Measurements from ENCODE around the gene OOSP1. TPM values are rescaled to one million over a fixed set of nuclear protein-coding genes. Genes with fewer than 3 reads are reported as not detected.
"Not testable (repeated sequence)": the region's sequence is repeated elsewhere in the genome, so short reads cannot be mapped to it uniquely, and the experiment has no call there.

OOSP1 gene, protein sequence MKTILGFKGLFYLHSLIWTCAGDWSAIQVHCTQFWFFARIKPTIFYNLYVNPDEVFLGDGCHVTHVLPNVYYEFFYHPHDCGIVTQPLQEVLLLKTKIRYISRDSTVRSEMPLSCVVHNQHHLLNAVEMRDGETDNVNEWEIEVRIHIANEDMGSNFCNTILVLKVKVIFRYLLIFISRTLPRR
- total RNA-seq, result not detected

DNA sequence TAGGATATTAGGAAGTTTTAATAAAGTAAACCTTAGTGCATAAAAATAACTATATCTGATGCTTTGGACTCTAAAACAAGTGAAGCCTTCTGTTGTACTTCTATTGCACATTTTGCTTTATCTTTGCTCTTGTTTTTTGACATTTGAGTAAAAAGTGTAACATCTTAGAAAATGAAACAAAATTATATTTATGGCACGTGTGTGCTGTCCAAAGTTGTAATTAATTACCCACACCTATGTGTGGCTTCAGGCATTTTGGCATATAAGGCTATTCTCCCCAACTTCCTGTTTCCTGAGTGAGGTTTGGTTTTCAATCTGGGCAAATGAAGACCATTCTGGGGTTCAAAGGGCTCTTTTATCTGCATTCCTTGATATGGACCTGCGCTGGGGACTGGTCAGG, at the start of gene OOSP1:
Gene OOSP1, plus strand, starts transcription at position 301 of the 400 bp plus-strand sequence. Its CDS starts 23 bp downstream, at position 324.
- ChIA-PET CTCF (no interaction called here), POLR2A (no interaction called here)

GRCh38 chr11:59891781-59892181, 46.5 kb upstream of the OOSP1 start:
- ChIA-PET POLR2A (no interaction called here), CTCF (no interaction called here)

DNA sequence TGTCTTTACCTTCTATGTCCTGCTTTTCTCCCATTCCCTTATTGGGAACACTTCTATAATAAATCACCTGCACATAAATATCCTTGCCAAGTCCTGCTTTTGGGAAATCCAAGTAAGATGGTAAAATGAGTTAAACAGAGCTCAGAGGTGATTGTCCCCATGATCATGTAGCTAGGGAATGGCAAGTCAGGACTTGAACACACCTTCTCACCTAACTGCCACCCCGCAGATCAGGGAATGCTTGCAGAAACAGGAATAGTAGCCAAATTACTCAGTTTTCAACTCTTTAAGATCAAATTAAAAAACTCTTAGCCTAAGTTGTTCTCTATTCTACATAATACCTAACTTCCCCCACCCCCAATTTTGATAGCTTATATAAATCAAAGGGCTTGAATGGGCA, 43.6 kb upstream of the OOSP1 start:
- ChIA-PET POLR2A (no interaction called here), CTCF (no interaction called here)

DNA sequence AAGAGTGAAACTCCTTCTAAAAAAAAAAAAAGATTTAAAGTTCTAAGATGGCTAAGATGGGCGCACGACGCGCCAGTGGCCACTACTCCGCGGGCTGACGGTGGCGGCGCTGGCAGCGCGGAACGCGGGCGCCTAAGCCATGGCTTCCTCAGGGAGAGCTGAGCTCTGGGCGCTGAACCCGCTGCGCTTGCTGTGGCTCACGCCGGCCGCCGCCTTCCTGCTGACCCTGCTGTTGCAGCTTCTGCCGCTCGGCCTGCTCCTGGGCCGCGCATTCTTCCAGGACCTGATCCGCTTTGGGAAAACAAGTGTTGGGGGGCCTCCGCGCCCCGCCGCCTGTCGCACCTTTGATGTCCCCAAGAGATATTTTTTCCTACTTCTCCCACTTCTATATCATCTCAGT, 40.2 kb upstream of the OOSP1 start:
- ChIA-PET CTCF (no interaction called here), POLR2A (no interaction called here)

GRCh38 chr11:59898650-59899049, 39.6 kb upstream of the OOSP1 start:
- CTCF ChIA-PET, result no interaction called here
- POLR2A ChIA-PET, result no interaction called here

DNA sequence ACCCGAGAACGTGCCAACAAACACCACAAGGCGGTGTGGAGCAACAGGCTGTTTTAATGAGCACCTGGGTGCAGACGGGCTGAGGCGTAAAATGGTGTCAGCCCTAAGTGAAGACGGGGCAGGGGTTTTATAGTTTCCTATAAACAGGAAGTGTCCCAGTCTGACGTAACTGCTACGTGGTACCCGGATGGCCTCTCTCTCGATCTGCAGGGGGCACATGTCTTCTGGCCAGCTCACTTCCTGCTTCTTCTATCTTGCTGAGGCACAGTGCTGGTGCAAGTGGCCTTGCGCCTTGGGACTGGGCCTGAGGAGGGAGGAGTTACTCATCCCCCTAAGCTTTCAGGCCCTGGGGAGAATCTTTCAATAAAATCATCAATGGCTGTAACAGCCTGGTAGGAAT, 38.7 kb upstream of the OOSP1 start:
- ChIA-PET POLR2A (no interaction called here), CTCF (no interaction called here)

GRCh38 chr11:59900366-59901126, 37.7 kb upstream of the OOSP1 start:
- POLR2A ChIA-PET, result no interaction called here
- CTCF ChIA-PET, result no interaction called here

GRCh38 chr11:59901306-59901705, 36.9 kb upstream of the OOSP1 start:
- POLR2A ChIA-PET, result no interaction called here
- CTCF ChIA-PET, result no interaction called here

DNA sequence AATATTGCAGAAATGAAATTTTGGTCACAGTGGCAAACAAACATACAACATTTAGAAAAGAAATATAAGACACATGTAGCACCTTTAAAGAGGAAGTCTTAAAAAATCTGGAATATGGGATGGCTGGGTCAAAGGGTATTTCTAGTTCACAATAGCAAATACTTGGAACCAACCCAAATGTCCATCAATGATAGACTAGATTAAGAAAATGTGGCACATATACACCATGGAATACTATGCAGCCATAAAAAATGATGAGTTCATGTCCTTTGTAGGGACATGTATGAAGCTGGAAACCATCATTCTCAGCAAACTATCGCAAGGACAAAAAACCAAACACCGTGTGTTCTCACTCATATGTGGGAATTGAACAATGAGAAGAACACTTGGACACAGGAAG, 34.7 kb upstream of the OOSP1 start:
- CTCF ChIA-PET, POLR2A ChIA-PET: not testable (repeated sequence)

- ChIA-PET CTCF (interaction anchor here (1.1 to 1.4 kb wide), 2 partner anchors 11 to 79 kb away, joined by 3 to 4 read pairs; no protein-coding TSS in a partner anchor), POLR2A (no interaction called here)
Observed at GRCh38 chr11:59918480-59918879, 19.8 kb upstream of the OOSP1 start.

DNA sequence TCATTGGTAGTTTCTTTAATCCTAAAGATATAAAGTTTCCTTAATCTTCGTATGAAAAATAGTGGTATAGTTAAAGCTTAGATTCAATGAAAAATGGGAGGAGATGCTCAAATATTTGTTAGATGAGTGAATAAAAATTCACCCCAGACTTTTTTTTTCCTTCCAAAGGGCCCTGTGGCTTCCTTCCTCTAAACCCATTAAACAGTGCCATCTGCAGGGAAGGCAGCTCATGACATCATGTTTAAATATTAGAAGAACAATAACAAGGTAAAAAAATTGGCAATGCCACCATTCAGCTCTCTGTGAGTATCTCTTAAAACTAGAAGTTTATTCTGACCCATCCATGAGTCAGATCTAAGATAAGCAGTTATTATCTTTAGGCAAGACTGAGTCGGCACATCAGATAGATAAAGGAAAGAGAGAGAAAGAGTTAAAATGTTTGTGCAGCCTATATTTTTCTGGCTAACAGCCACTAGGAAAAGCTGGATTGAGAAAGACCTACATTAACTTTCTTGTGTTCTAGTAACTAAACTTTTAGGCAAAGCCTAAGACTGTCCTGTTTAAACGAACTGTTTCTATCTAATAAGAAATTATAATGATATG, 19.1 kb upstream of the OOSP1 start:
- CTCF ChIA-PET, result interaction anchor here (0.6 to 1.4 kb wide), 3 partner anchors 11 to 332 kb away, joined by 3 to 4 read pairs (median 3); no protein-coding TSS in a partner anchor
- POLR2A ChIA-PET, result no interaction called here

GRCh38 chr11:59923813-59924212, 14.4 kb upstream of the OOSP1 start:
- CTCF ChIA-PET, result no interaction called here
- POLR2A ChIA-PET, result no interaction called here

- CTCF ChIA-PET, result no interaction called here
- POLR2A ChIA-PET, result no interaction called here
Observed at GRCh38 chr11:59931688-59932087, 6.5 kb upstream of the OOSP1 start.

DNA sequence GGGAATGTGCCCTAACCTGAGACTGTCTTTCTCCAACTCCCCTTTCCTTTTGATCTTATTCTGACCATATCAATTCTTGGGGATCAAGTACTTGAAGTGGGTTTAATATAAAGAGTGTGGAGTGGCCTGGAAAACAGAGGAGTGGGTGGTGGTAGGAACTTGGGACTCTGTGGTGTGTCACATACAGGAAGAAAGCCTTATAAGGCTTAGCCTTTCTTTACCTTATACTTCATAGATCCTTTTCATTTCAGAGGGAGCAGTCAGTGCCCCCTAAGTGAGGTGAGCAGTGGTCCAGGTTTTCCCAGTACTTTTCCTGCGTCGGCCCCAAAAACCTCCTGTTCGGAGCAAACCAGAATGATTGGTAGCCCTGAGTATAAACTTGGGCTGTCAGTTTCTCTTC, 486 bp downstream of the OOSP1 start:
- POLR2A ChIA-PET, result no interaction called here

GRCh38 chr11:59939482-59939881, 1.2 kb downstream of the OOSP1 start:
- ChIA-PET POLR2A (no interaction called here), CTCF (no interaction called here)

More for the DNA sequence above, 486 bp downstream of the OOSP1 start:
- CTCF ChIA-PET, result no interaction called here

- CTCF ChIA-PET, result no interaction called here
- POLR2A ChIA-PET, result no interaction called here
Observed at GRCh38 chr11:59941091-59941490, 2.9 kb downstream of the OOSP1 start.

- CTCF ChIA-PET, result no interaction called here
- POLR2A ChIA-PET, result no interaction called here
Observed at GRCh38 chr11:59943997-59944714, 5.9 kb downstream of the OOSP1 start.

DNA sequence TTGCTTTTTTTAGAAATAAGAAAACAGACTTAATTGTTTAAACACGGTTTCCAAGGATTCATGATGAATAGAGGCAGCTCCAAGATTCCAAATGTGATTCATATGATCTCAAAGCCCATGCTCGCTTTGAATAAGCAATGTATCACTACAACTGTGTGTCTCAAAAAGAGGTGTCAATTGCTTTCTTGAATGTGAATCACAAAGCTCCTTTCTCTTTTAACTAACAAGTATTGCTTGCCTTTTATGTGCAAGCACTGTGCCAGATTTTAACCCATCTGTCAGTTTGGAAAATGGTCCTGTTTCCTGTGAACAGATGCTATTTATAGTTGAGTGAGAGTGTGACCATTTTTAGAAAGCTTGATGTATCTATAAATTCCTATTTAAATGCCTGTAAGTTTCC, 6.5 kb downstream of the OOSP1 start:
- ChIA-PET POLR2A (no interaction called here), CTCF (no interaction called here)

- CTCF ChIA-PET, result no interaction called here
- POLR2A ChIA-PET, result no interaction called here
Observed at GRCh38 chr11:59953463-59954218, 15.4 kb downstream of the OOSP1 start.

DNA sequence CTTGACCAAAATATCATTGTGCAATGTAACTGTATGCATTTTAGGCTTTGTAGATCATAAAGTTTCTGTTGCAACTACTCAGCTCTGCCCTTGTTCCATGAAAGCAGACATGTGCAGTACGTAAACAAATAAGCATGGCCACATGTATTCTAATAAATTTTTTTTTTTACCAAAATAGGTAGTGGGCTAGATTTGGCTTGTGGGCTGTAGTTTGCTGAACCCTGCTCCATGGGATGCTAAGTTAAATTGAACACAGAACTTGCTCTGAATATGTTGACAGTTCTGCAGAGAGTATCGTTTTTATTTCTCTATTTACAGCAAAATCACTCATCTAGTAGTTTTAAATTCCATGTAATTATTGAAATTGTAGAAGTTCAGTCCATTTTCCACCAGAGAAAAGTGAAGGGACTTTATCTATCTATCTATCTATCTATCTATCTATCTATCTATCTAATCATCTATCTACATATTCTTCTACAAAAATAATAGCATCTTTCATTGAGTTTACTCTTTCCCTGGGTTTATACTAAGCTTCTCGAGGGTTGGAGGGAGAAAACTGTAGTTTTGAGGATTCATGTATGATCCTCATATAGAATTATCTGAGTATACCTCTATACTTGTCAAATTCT, 16.1 kb downstream of the OOSP1 start:
- CTCF ChIA-PET, result no interaction called here

More for the DNA sequence above, 16.1 kb downstream of the OOSP1 start:
- POLR2A ChIA-PET, result no interaction called here
